Fibroblast of pulmonary artery (primary cell): ENCODE data around the gene SLC25A48.
"Not testable (repeated sequence)": the region's sequence is repeated elsewhere in the genome, so short reads cannot be mapped to it uniquely, and the experiment has no call there.

ENCODE experiments used
- DNase-seq: peaks from one replicate; pipeline ENCODE4 v3.0.0-alpha.2; 2010; ENCODE audit warnings: low read depth
- H3K4me3 ChIP-seq: replicated peaks from 2 replicates; pipeline ENCODE4 v1.5.1; 2011; ENCODE audit warnings: low read depth, mild to moderate bottlenecking, control low read depth, low read length, moderate library complexity
- CTCF ChIP-seq: IDR thresholded peaks from 2 replicates; pipeline ENCODE4 v1.5.1; 2011; ENCODE audit warnings: mild to moderate bottlenecking, control low read depth, low read length, inconsistent platforms; ENCODE audit errors: missing control alignments

SLC25A48 gene

DNA sequence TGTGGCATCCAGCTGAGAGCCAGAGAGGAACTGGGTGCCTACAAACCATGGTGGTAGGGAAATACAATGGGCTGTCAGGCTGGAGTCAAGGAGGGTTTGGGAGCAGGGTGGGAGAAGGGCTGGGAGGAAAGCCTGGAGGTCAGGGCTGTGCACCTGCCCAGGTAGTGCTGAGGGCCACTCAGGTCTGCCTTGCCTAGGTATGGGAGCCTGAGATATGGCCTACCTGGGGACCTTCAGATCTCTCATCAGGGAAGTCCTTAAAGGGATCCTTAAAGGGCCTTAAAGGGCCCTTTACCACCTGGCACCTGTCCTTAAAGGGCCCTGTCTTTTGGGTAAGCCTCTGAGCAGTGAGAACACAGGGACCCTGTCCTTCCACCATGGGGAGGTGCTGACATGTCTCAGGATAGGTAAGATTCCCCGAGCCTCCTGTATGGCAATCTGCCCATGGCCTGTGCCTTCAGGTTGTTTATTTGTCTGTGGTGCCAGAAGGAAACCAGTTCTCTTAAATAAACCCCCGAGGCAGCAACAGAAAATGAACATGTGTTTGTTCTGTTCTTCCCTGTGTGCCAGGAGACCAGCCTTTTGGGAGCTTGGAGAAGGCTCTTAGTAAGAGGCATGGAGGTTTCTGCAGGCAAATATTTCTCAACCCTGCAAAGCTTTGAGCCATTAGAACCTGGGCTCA, 23.3 kb downstream of the SLC25A48 start:
- no peak overlapping the region for H3K4me3 ChIP-seq
- TF ChIP-seq CTCF = no peak
- DNase-seq = no peak

GRCh38 chr5:135859186-135859585, 24.7 kb downstream of the SLC25A48 start:
- H3K4me3 ChIP-seq, DNase-seq: not testable (repeated sequence)

- no peak for DNase-seq
- no peak overlapping the region for H3K4me3 ChIP-seq
- no peak for TF ChIP-seq CTCF
Observed at GRCh38 chr5:135859641-135860040, 25.2 kb downstream of the SLC25A48 start.

- TF ChIP-seq CTCF = no peak
- DNase-seq = peak; percentile 7
- no peak overlapping the region for H3K4me3 ChIP-seq
Observed at GRCh38 chr5:135861641-135862040, 27.2 kb downstream of the SLC25A48 start.

GRCh38 chr5:135862086-135862485, 27.6 kb downstream of the SLC25A48 start:
- DNase-seq = no peak
- TF ChIP-seq CTCF = no peak

GRCh38 chr5:135862744-135863143, 28.3 kb downstream of the SLC25A48 start:
- no peak for DNase-seq
- no peak overlapping the region for H3K4me3 ChIP-seq
- no peak for TF ChIP-seq CTCF

More at GRCh38 chr5:135862086-135862485, 27.6 kb downstream of the SLC25A48 start:
- H3K4me3 ChIP-seq = no peak overlapping the region

DNA sequence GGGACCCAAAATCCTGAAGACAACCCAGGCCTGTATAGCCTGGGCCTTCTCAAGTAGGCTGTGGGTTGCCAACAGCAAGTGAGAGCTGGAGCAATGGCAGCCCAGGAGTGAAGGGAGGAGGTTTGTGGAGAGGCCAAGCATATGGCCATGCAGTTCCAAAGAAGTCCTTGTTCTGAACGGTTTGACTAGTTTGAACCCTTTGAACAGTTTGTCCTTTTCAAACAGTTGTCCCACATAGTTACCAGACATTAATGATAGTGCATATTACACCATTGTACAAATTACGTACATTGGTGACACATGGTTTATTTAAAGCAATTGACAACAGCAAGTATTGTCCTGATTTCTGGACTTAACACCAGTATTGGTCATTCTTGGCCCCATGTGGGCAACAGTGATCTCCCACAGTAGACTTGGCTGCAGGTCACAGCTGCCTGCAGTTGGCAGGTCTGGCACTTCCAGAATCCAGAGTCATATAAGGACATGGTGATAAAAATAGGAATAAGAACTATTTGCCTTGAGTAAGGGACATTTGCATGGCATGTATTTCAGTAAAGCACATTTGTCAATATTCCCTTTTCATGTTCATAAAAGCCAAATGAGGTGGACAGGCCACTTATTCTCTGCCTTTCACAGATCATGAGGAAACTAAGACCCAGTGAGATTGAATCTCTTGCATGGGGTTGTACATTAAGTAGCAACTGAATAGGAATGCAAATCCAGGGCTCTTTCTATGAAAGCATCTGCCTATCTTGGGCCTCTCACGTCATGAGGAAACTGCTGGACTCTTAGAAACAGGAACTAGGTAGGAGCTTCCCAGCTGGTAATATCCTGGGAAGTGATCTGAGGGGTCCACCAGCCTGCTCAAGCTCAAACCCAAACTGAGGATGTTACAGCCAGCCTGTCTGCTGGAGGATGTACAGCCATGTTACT, 30.3 kb downstream of the SLC25A48 start:
- no peak for DNase-seq
- no peak overlapping the region for H3K4me3 ChIP-seq
- no peak for TF ChIP-seq CTCF
